GM23338 (cell line): Measurements from ENCODE around the gene GAS2.

Source experiments
- CREB1 ChIP-seq: fragments of 250-450 bp; sonication (Bioruptor Pico); IDR thresholded peaks from 2 replicates; pipeline ENCODE4 v1.5.0; 2020; ENCODE audit warnings: low read depth, mild to moderate bottlenecking, moderate library complexity
- CTCF ChIP-seq, 2 experiments: fragments of 200-600 bp in 1 of 2; sonication (generic) in 1 of 2; conservative IDR thresholded peaks; 2 replicates each; pipeline versions ENCODE4 v1.5.1 to v1.6.1; 2016 to 2017; ENCODE audit warnings: antibody characterized with exemption in 2 of 2, low read depth in 2 of 2, mild to moderate bottlenecking in 2 of 2, moderate library complexity in 1 of 2
- ETS1 ChIP-seq: IDR thresholded peaks from 2 replicates; pipeline ENCODE4 v1.6.1; 2016; ENCODE audit warnings: antibody characterized with exemption
- EZH2 ChIP-seq: fragments of 200-600 bp; sonication (generic); IDR thresholded peaks from one replicate; pipeline ENCODE4 v1.8.0; 2017; ENCODE audit warnings: antibody characterized with exemption, mild to moderate bottlenecking, low read depth; ENCODE audit not compliant: unreplicated experiment
- EZH2phosphoT487 ChIP-seq: fragments of 200-600 bp; sonication (generic); IDR thresholded peaks from one replicate; pipeline ENCODE4 v1.8.1; 2018; ENCODE audit warnings: antibody characterized with exemption; ENCODE audit not compliant: unreplicated experiment
- JUNB ChIP-seq: IDR thresholded peaks from one replicate; pipeline ENCODE4 v1.6.1; 2016; ENCODE audit warnings: antibody characterized with exemption; ENCODE audit not compliant: unreplicated experiment
- NANOG ChIP-seq: IDR thresholded peaks from 2 replicates; pipeline ENCODE4 v1.6.1; 2016; ENCODE audit warnings: antibody characterized with exemption, borderline replicate concordance
- POLR2AphosphoS5 ChIP-seq: IDR thresholded peaks from 2 replicates; pipeline ENCODE4 v1.6.1; 2016; ENCODE audit warnings: antibody characterized with exemption, low read depth
- REST ChIP-seq: IDR thresholded peaks from one replicate; pipeline ENCODE4 v1.6.1; 2018; ENCODE audit warnings: antibody characterized with exemption; ENCODE audit not compliant: unreplicated experiment
- STAT1 ChIP-seq: IDR thresholded peaks from one replicate; pipeline ENCODE4 v1.6.1; 2016; ENCODE audit warnings: antibody characterized with exemption; ENCODE audit not compliant: unreplicated experiment
- ZNF114 ChIP-seq: fragments of 250-450 bp; sonication (Bioruptor Pico); IDR thresholded peaks from 2 replicates; pipeline ENCODE4 v1.5.0; 2020; ENCODE audit warnings: mild to moderate bottlenecking, moderate library complexity

- TF ChIP-seq CTCF (conservative IDR thresholded peaks at IDR 0.05; ENCODE audit: low read depth in 2 of 2) (no peak), STAT1 (no peak), EZH2 (no peak), EZH2phosphoT487 (no peak), REST (no peak), JUNB (no peak), CREB1 (CRISPR knock-in tag) (no peak), ZNF114 (CRISPR knock-in tag) (no peak), POLR2AphosphoS5 (no peak), NANOG (no peak), ETS1 (no peak)
Observed at GRCh38 chr11:22657101-22657694, 9.2 kb upstream of the GAS2 start.
